HG02885 (cell line): ENCODE measurements around the gene JOSD2.

Source experiments
- ATAC-seq: cut with Tn5 transposase; IDR thresholded peaks from one replicate; pipeline ENCODE4 v1.9.1; 2021; ENCODE audit warnings: mild to moderate bottlenecking; ENCODE audit not compliant: unreplicated experiment, poor library complexity

The JOSD2 gene

DNA sequence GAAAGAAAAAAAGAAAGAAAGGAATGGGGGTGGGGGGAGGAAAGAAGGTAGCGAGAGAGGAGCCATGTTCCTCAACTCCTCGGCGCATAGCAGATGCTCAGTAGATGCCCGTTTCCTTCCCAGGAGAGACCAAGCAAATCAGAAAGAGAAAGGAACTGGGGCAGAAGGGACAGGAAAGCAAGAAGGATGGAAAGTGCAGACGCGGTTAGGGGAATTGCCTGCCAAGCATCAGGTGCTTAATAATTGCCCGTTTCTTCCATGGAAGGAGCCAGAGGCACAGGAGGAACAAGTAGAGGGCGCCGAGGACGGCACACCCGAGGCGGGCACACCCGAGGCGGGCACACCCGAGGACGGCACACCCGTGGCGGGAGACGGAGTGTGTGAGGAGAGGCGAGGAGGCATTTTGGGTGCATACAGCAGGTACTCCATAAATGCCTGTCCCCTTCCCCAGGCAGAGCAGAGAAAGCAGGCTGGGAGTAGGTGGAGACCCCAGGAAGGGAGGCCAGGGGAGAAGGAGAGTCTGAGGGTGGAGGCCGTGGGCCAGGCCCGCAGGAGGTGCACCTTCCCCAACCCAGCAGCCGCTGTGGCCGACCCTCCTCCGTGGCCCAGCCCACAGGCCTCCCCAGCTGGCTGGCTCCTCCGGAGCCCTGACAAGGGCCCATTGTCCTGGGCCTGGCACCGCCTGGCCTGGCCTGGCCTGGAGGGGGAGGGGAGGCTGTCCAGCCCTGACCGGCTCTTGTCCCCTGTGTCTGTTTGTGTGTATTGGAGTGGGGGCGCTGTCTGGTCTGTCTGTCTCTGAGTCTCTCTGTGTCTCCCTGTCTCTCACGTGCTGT is 14.6 kb downstream of the JOSD2 start:
- ATAC-seq: no peak

DNA sequence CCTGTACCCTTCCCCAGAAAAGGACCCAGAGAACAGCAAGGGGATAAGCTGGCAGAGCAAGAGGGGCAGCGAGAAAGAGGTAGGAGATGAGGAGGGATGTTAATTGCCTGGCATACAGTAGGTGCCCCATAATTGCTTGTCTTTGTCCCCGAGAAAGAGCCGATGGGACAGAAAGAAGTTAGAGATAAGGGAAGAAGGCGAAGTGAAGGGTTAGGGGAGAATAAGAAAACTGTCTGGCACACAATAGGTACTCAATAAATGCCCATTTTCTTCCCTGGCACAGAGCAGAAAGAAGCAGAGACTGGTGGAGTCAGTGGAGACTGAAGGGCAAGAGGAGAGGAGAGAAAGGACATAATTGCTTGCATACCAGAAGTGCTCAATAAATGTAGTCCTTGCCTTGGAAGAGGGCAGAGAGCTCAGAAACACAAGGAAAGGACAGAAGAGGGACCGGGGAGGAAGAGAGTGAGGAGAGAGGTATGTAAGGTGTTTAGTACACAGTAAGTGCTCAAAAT is 15.9 kb downstream of the JOSD2 start:
- ATAC-seq: no peak

DNA sequence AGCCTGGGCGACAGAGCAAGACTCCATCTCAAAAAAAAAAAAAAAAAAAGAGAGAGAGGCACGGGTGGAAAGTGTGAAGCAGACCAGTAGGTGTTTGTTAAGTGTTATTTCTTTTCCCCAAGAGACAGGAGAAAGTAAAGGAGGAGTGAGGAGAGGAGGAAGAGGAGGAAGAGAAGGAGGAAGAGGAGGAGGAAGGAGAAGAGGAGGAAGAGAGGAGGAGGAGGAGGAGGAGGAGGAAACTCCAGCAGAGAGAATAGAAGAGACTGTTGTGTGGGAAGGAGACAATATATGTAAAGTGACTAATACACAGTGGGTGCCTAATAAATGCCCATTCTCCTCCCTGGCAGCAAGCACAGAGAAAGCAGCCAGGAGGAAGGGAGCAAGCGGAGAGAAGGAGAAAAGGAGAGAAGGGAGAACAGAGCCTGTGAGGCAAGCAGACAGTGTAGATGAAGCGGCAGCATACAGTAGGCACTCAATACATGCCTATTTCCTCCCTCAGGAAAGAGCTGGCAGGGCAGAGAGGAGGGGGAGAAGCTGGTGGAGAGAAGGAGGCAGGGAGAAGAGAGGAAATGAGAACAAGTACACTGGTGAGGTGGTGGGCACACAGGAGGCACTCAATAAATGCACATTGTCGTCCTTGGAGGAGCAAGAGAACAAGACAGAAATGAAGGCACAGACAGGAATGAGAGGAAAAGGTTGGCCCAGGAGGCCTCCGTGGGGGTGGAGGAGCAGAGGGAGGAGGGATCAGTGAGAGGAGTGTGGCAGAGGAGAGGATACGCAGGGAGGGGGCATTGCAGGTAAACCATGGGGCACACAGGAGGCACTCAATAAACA is 16.6 kb downstream of the JOSD2 start:
- ATAC-seq: no peak

DNA sequence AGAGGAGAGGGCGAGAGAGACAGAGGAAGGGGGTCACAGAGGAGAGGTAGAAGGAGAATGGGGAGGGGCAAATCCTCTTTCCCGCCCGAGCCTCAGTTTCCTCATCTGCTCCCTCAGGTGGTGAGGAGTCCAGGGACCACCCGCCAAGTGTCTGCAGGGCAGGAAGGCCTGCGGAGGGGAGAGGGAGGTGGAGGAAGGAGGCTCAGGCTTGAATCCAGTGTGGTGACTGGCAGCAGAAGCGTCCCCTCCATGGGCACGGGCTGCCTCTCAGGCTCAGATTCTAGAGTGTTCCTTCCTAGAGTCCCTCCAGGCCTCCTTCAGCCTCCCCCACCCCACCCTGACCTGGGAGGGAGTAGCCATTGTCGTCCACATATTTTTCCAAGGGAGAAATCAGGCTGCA is 17.8 kb downstream of the JOSD2 start:
- ATAC-seq: no peak

DNA sequence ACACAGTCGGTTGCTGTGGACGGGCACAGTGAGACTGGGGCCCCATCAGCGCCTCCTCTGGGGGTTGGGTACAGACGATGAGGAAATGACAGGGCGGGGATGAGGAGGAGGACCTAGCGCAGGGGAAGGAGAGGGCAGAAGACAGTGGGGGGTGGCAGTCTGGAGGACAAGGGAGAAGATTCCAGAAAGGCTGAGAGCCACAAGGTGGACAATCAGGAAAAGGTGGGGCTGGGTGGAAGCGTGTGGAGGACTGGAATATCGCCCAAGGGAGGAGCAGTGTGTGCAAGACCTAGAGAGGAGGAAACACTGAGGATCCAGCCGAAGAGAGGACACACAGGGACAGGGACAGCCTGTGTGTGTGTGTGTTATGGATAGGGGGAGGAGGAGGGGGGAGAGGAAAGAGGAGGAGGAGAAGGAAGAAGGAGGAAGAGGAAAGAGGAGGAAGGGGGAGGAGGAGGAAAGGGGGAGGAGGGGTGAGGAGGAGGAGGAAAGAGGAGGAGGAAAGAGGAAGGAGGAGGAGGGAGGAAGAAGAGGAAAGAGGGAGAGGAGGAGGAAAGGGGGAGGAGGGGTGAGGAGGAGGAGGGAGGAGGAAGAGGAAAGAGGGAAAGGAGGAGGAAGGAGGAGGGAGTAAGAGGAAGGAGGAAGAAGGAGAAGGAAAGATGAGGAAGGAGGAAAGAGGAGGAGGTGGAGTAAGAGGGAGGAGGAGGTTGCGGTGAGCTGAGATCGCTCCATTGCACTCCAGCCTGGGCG is 18.5 kb downstream of the JOSD2 start:
- ATAC-seq: no peak

DNA sequence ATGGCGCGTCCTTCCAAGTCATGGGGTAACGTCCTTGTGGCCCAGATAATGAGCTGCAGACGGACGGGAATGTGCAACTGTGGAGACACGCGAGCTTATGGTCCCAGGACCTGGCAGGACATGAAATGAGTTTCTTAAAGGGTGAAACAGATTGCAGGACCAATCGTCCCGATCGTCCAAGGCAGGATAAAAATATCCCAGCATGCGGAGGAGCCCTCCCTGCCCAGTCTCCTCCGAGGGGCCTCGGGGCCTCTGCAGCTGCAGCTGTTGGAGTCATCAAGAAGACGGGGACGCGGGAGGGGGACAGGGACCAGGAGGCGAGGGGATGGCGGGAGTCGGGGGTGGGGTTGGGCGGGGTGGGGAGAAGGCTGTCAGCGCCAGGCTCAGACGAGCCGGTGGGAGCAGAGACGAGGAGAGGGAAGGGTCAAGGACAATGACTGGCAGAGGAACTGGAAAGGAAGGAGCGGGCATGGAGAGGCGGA is 20.0 kb downstream of the JOSD2 start:
- ATAC-seq: no peak

DNA sequence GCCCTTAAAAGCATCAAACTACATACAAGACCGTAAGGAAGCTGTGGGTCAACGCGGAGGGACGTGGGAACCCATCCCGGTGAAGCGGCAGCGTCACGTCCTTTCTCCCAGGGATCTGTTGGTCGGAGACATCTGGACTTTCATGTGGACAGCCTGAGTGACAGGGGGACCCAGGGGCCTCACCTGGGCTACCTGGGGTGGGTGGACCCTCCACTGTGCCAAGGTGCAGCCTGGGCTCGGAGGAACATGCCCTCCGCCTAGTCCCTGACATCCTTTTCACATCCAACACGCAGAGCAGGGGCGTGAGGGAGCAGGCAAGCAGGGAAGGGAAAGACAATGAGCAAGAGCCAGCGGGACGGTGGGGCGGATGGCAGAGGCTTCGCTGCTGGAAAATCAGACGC is 20.6 kb downstream of the JOSD2 start:
- ATAC-seq: no peak

DNA sequence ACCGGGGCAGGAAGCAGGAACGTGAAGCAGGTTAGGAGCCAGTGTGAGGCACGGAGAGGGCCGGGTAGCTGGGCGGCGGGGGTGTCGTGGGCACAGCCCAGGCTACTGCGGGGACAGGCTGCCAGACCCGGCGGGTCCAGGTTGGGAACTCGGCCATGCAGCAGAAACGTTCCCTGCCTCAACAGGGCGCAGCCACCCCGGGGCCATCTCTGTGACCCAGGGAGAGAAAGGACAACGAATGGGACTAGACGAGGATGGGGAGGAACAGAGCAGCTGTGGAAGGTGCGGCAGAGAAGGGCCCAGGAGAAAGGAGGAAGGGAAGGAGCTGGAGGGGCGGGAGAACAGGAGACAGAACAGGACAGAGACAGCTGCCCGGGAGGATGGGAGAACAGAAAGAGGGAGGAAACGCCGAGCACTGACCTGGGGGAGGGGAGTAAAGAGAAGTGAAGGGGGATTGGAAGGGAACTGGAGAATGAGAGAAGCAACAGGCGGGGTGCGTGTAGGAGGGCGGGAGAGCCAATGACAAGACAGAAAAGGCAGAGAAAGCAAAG is 21.5 kb downstream of the JOSD2 start:
- no peak for ATAC-seq

DNA sequence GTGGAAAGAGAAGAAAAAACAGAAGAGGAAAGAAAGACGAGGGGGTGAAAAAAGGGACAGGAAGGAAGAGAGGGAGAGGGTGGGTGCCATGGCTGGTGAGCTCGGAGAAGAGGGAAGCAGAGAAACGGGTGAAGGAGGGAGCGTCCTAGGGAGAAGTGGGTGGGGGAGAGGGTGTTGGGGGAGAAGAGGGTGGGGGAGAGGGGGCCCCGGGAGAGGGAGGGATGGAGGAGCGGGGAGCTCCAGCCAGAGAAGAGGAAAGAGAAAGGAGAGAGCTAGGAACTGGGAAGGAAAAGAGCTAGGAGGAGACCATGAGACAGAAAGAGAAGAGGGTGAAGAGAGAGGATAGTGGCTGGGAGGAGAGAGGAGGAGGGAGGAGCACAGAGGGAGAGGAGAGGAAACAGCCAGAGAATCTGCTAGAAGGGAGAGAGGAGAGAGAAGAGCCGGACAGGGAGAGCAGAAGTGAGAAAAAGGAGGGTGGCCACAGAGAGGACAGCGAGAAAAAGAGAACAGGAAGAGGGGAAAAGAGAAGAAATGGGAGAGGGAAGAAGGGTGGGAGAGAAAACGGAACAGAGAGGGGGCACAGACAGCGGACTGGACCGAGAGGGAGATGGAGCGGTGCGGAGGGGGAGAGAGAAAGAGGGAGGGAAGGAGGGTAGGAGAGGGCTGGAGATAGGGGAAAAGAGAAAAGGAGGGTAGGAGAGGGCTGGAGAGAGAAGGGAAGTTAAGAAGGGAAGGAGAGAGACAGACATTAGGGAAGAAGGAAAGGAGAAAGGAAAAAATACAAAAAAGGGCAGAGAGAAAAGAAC is 22.4 kb downstream of the JOSD2 start:
- no peak for ATAC-seq

DNA sequence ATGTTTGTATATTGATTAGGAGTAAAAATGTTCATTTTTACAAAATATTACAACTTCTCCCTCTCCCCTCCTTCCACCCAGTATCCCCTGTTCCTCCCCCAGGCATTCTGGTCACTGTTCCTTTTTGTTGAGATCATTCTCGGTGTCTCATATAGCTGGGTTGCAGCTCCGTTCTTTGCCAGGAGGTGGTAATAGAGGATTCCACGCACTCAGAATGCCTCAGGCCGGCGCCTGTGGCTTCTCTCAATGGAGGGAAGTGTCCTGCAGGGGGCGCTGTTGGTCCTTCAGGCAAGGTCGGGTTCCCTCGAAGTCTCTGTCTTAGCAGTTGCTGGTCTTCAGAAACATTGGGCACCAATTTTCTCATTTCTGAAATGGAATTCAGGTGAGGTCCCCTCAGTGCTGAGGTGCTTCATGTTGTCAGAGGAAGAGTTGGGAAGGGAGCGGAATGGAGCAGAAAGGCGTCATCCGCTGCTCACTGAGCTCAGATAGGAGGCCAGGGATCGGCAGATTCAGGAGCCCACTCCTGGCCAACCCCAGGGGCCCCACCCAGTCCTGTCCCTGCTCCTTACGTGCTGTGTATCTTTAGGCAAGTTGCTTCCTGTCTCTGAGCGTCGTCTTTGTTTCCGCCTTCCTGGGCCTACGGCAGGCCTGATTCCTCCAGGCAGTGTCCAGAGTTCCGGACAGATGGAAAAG is 24.0 kb downstream of the JOSD2 start:
- ATAC-seq: no peak

DNA sequence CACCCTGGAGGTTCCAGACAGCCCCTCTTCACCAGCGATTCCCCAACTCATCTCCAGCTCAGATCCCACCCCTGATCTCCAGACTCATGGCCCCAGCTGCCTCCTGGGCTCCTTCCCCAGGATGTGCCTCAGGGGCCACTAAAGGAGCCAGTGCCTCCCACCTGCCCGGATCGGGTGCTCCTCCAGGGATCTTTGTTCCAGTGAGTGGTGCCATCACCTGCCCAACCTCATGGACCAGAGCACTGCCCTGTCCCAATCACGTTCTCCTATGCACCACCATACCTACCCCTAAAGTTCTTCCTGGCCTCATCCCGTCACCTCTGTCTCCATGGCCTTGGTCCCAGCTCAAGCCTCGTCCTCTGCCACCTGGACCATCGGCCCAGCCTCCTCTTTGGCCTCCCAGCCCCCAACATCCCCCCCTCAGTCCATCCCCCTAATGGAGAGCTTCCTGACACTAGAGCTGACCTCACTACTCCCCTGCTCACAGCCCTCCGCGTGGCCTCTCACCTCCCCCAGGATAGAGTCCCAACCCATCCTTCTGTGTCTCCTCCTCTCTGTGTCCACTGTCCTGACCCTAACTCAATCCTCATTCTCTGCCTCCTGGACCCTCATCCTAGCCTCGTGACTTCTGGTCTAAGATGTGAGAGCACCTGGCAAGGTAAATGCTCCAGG is 25.6 kb downstream of the JOSD2 start:
- no peak for ATAC-seq

DNA sequence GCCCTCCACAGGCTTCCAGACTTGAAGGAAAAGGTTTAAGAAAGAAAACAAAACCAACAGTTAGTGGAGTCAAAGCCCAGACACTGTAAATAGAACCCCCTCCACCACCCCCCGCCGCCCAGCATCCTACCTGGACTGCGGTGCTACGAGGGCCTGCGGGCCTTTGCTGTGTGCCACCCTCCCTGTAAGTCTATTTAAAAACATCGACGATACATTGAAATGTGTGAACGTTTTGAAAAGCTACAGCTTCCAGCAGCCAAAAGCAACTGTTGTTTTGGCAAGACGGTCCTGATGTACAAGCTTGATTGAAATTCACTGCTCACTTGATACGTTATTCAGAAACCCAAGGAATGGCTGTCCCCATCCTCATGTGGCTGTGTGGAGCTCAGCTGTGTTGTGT is 28.1 kb downstream of the JOSD2 start:
- ATAC-seq: no peak

DNA sequence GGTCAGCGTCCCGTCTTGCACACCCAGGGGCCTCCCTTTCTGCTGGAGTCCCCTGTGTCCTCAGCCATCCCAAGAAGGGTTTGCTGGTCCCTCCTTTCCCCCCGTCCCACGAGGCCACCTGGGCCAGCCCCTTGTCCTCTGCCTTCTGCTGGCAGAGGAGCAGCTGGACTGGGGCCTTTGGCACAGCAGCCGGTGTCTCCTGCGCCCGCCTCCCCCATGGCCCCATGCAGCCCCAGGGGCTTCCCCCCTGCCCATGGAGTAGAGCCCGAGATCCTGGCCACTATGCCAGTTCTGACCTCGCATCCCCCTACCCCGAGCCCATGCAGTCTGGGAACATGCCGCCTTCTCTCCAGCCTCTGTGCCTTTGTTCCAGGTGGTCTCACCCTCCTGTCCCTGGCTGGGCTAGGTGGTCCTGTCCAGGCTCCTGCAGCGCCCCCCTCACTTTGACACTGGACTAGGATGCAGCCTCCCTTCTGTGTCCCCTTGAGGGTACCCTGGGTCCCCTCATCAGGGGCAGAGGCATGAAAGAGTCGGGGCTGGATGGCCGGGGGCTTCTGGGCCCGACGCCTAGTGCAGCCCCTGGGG is 28.6 kb downstream of the JOSD2 start:
- no peak for ATAC-seq

DNA sequence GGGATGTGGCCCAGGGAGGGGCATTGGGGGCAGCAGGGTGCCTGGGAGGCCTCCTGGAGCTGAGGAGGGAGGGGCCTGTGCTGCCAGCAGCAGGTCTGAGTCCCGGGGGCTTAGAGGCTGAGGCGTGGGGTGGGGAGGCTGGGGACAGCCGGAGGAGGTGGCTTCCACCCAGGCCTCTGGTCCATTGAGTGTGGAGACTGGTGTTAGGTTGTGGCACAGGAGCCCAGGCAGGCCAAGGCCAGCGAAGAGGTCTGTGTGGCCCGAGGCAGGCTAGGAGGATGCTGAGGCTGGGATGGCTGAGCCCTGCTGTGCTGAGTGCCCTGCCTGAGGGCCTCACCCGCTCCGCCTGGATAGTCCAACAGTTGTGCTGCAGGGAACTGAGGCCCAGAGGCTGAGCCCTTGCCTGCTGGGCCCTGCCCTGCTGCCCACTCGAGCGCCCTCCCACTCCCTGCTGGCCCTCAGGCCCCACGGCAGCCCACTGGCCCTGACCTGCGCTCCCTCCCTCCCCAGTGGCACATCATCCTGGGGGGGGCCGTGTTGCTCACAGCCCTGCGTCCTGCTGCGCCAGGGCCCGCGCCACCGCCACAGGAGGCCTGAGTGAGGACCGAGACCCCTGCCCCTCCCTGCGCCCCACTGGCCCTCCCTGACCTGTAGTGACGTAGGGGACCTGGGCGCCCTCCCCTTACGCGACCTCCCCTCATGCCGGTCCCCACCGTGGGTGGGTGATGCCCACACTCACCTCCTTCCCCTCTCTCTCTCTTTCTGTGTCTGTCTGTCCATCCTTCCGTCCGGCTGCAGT is 29.4 kb downstream of the JOSD2 start:
- no peak for ATAC-seq

DNA sequence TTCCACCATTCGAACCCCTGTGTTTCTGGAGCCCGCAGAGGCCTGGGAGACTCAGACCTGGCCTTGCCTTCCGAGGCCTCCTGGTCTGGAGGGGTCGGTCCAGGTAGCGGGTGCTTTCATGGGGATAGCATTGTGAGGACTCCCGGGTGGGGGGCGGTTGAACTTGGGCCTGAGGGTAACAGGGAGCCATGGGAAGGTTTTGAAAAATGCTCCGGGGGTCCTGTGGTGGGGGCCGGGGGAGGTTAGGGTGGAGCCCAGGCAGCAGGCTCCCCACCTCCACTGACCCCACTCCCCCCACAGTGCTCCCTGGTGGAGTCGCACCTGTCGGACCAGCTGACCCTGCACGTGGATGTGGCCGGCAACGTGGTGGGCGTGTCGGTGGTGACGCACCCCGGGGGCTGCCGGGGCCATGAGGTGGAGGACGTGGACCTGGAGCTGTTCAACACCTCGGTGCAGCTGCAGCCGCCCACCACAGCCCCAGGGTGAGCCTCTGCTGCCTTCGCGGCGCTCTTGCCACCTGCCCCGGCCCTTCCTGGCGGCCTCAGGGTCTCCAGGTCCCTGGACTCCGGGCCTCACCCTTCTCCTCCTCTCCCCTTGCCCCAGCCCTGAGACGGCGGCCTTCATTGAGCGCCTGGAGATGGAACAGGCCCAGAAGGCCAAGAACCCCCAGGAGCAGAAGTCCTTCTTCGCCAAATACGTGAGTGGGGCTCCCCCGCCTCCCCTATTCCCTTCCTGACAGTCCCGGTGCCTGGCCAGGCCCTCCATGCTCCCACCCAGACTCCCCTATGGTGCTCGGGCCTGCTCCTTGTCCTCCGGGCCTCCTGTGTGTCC is 30.5 kb downstream of the JOSD2 start:
- no peak for ATAC-seq

DNA sequence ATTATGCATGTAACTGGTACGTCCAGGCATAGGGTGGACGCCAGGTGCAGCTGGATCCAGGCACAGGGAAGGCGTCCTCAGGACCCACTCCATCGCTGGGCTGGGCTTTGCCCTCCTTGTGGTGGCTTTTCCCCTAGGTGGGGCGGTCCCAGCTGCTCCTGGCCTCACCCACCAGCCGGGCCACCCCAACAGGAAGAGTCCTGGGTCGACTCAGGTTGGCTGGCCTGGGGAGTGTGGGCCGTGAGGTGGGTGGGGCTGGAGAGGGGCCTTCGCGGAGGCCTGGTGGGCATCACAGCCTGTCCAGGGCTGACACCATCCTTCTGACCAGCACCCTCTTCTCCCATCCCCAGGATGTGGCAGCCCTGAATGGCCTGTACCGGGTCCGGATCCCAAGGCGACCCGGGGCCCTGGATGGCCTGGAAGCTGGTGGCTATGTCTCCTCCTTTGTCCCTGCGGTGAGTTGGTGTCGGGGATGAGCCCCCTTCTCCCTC is 31.2 kb downstream of the JOSD2 start:
- ATAC-seq: no peak
